Myocyte (in vitro differentiated cells): ENCODE measurements around the gene CDK18. TPM values are rescaled to one million over a fixed set of nuclear protein-coding genes. Genes with fewer than 3 reads are reported as not detected.

Experiments used
- DNase-seq: peaks from one replicate; pipeline ENCODE4 v3.0.0-alpha.2; 2012; ENCODE audit warnings: low read depth
- total RNA-seq: library from RNA; depleted of rRNA; stranded (reverse); fragments of >200 nt; gene quantifications from 2 replicates; pipeline ENCODE4 v1.2.3, GENCODE V29; 2014

CDK18 gene
- total RNA-seq, 1 donor from 2014 or later, result 33.3 TPM

GRCh38 chr1:205521686-205522085, 17.2 kb downstream of the CDK18 start:
- no peak for DNase-seq

DNA sequence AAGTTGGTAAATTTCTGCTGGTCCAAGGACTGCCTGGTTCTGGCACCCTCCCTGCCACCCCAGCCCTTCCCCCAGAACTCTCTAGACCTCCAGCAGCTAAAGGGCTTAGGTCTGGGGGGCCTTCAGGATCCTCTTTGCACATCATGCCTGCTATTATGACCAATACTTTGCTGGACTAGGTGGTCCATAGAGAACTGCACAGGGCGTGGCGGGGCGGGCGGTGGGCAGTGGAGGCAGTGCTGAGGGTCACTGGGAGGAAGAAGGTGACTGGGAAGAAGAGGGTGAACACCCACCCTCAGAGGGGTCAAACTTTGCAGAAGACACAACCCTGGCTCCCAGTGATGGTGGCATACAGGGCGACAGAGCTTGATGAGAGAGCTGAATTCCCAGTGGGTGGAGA, 18.2 kb downstream of the CDK18 start:
- DNase-seq, result no peak

DNA sequence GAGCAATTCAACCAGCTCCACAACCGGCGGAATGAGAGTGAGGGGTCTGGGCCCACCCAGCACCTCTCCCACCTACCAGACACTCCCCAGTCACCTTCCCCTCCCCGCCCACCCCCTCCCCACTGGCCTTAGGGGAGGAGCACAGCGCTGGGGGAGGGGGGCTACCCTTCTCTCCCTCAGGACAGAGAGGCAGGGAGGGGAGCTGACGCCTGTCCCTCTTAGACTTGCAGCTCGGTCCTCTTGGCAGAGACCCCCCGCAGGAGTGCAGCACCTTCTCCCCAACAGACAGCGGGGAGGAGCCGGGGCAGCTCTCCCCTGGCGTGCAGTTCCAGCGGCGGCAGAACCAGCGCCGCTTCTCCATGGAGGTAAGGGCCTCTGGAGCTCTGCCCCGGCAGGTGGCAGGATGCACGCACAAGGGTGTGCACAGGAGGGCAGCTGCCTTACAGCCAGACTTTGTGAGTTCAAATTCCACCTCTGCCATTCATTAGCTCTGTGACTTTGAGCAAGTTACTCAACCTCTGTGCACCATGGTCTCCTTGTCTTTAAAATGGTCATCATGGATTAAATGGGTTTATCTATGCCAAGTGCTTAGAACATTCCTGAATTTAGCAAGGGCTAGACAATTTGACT, 18.9 kb downstream of the CDK18 start:
- no peak for DNase-seq

DNA sequence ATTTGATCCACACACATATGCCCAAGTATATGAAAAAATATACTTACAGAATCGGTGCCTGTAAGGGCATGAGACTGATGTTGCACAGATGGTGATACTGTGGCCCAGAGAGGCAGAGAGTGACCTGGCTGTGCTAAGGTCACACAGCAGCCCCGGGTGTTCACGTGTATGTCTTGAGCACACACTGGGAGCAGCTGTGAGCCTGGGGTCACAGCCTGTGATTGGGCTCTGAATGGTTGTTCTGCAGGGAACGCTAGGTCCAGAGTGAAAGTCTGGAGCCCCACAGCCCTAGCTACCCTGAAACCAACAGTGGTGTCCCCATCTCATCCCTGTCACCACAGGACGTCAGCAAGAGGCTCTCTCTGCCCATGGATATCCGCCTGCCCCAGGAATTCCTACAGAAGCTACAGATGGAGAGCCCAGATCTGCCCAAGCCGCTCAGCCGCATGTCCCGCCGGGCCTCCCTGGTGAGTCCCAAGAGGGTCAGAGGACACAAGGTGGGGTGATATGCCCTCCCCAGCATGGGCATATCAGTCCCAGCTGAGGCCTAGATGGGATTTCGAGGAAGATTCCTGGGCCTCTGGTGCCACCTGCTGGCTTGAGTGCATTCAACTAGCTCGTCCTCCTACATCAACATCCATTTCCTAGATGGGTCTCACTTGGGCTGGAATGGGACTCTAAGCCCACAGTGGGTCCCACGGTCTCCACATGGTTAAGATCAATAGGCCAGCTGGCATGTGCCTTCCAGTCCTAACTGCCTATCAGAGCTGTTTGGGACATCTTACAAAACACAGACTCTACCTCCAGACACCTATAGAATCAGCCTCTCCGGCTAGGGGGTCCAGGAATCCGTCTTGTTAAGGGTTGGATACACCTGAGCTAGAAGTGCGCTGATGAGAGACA, 19.7 kb downstream of the CDK18 start:
- peak; percentile 84 for DNase-seq

- no peak for DNase-seq
Measured at GRCh38 chr1:205524794-205525101, 20.3 kb downstream of the CDK18 start.

- DNase-seq, result no peak
Measured at GRCh38 chr1:205525495-205526285, 21.2 kb downstream of the CDK18 start.

DNA sequence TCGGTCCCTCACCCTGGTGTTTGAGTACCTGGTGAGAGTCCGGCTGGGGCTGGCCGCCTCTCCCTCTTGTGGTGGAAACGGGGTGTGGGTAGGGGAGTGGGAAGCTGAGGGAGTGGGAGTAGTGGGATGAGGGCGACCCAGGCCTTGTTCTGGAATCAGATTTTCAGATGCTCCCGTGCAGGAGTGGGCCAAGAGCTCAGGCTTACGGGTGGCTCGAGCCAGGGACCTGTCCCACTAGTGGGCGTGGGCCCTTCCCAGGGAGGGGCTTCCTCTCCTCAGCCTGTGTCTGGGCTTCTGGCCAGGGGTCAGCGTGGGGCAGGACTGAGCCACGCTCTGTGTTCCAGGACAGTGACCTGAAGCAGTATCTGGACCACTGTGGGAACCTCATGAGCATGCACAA, 22.0 kb downstream of the CDK18 start:
- DNase-seq, result no peak

- no peak for DNase-seq
Measured at GRCh38 chr1:205527931-205528330, 23.5 kb downstream of the CDK18 start.

GRCh38 chr1:205528446-205528886, 24.0 kb downstream of the CDK18 start:
- DNase-seq, result no peak

GRCh38 chr1:205528887-205529825, 24.7 kb downstream of the CDK18 start:
- DNase-seq, result peak; percentile 74

DNA sequence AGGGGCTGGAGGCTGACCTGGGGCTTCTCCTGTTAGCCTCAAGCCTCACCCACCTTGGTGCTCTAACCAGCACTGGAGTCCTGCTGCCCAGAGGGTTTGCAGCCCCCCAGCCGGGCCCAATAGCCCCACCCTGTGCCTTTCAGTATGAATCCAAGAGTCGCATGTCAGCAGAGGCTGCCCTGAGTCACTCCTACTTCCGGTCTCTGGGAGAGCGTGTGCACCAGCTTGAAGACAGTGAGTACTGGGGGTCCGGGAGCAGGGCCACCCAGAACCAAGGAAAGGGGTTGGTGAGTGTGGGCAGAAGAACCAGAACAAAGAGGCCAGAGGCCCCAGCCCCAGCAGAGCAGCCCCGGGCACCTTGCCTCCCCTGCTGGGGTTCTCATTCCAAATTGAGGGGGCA, 25.6 kb downstream of the CDK18 start:
- no peak for DNase-seq

DNA sequence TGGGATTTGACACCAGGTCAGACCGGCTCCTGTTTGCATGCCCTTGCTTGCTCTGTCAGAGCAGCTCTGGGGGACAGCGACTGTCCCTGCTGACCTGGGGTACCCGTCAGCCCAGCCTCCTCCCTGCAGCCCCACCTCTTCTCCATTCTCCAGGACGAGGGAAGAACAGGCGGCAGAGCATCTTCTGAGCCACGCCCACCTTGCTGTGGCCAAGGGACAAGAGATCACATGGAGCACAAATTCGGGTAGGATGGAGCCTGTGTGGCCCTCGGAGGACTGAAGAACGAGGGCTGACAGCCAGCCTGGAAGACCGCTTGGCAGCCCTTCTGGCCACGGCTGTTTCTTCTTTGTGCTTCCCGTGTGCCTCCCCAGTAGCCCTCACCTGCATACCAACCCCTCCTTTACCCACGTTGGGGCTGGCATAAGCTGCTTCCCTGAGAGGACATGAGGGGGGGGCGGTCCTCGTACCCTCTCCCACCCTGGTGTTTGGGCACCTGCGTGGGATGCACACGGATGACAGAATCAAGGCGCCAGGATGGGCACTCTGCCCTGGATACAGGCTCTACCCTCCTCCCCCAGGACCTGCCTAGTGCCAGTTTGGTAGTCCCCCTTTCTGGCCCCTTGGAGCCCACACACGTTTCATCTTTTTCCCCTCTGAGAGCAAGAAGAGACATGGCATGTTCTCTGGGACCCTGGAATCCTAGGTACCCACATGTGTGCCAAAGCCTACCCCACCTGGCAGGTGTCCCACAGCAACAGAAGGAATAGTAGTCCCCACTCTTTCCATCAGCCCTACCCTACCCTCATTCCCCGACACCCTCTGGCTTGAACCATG, 26.9 kb downstream of the CDK18 start:
- no peak for DNase-seq

DNA sequence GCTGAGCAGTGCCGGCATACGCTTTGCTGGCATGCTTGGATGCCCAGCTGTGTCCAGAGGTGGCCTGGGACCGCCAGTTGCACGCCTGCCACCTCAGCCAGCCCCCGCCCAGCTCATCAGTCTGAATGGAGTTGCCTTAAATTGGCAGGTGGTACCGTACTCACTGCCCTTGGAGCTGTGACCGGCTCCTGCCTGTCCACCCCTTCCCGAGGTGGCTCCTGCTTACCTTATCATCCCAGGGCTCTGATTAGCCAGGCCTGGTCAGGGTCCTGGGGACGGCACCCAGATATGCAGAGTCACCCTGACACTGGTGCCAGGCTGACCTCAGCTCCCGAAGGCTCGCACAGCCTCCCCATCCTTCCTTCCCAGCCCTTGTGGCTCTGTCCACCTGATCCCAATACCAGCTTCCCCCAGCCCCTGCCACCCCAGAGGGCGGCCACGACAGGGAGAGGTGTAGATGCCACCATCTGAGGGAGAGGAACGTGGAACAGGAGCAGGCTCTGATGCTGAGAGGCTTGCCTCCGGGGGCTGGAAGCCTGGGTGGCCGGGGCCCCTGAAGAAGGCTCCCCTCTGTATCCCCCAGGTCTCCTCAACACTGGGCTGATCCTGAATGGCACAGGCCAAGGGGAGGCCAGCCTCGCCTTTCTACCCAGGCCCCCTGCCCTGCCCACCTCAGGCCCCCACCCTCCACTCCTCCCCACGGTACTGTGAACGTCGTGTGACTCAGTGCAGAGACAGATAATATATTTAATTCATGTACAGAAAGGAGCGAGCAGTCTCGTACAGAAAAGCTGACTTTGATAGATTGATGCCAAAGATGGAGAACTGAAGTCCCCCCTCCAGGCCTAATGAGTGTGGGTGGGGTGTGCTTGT, 27.8 kb downstream of the CDK18 start:
- no peak for DNase-seq

- no peak for DNase-seq
Measured at GRCh38 chr1:205532996-205533735, 28.7 kb downstream of the CDK18 start.

- DNase-seq, result no peak
Measured at GRCh38 chr1:205533748-205534443, 29.4 kb downstream of the CDK18 start.

- no peak for DNase-seq
Measured at GRCh38 chr1:205534444-205534985, 30.0 kb downstream of the CDK18 start.

- DNase-seq, result no peak
Measured at GRCh38 chr1:205535096-205535495, 30.6 kb downstream of the CDK18 start.
